ENCODE results near the gene GNB1L.

- TF ChIP-seq SMARCB1 (IDR thresholded peaks at IDR 0.05; ENCODE audit: insufficient read length, low read depth) = no peak
- no peak for TF ChIP-seq KDM1A (IDR thresholded peaks at IDR 0.05)
- TF ChIP-seq ZNF512 (tag; IDR thresholded peaks at IDR 0.05) = no peak
- TF ChIP-seq EZH2 (IDR thresholded peaks at IDR 0.05; ENCODE audit: borderline replicate concordance, low read depth, low read length) = no peak
- no peak for TF ChIP-seq NR2C2 (CRISPR knock-in tag; IDR thresholded peaks at IDR 0.05)
- no peak for TF ChIP-seq NR2C2 (tag; IDR thresholded peaks at IDR 0.05)
- TF ChIP-seq PHF21A (IDR thresholded peaks at IDR 0.05; ENCODE audit: borderline replicate concordance, low read depth) = no peak
- no peak for TF ChIP-seq ARHGAP35 (IDR thresholded peaks at IDR 0.05; ENCODE audit: partially characterized antibody)
- TF ChIP-seq CHD2 (IDR thresholded peaks at IDR 0.05; ENCODE audit: low read depth, low read length) = no peak
- TF ChIP-seq ZBTB11 (CRISPR knock-in tag; IDR thresholded peaks at IDR 0.05) = no peak
- TF ChIP-seq CTCF (IDR thresholded peaks at IDR 0.05 in 2 of 3, conservative IDR thresholded peaks at IDR 0.05 in 1 of 3; ENCODE audit: insufficient read depth in 2 of 3, low read depth in 1 of 3, low read length in 3 of 3) = no peak
- no peak for TF ChIP-seq RB1 (IDR thresholded peaks at IDR 0.05; ENCODE audit: low read depth)
- TF ChIP-seq CEBPZ (IDR thresholded peaks at IDR 0.05; ENCODE audit: borderline replicate concordance, low read depth, low read length) = no peak
Observed at GRCh38 chr22:19819911-19820879, 34.5 kb downstream of the GNB1L start.
